Ishikawa (cell line): ENCODE results near the gene PLA2G2D.

Source experiments
- CEBPB ChIP-seq: IDR thresholded peaks from 2 replicates; pipeline ENCODE4 v1.6.1; 2012
- CREB1 ChIP-seq: IDR thresholded peaks from 2 replicates; pipeline ENCODE4 v1.6.1; 2012; ENCODE audit warnings: low read depth
- EGR1 ChIP-seq: IDR thresholded peaks from 2 replicates; pipeline ENCODE4 v1.6.1; 2012
- EP300 ChIP-seq: IDR thresholded peaks from 2 replicates; pipeline ENCODE4 v1.6.1; 2012; ENCODE audit warnings: borderline replicate concordance
- FOXM1 ChIP-seq: IDR thresholded peaks from 2 replicates; pipeline ENCODE4 v1.6.1; 2012; ENCODE audit warnings: low read depth, borderline replicate concordance
- MAX ChIP-seq: IDR thresholded peaks from 2 replicates; pipeline ENCODE4 v1.6.1; 2012
- NFIC ChIP-seq: IDR thresholded peaks from 2 replicates; pipeline ENCODE4 v1.6.1; 2012
- RAD21 ChIP-seq: IDR thresholded peaks from 2 replicates; pipeline ENCODE4 v1.6.1; 2012; ENCODE audit warnings: low read depth
- REST ChIP-seq: IDR thresholded peaks from 2 replicates; pipeline ENCODE4 v1.6.1; 2012; ENCODE audit warnings: low read depth, mild to moderate bottlenecking
- TAF1 ChIP-seq: IDR thresholded peaks from 2 replicates; pipeline ENCODE4 v1.6.1; 2012; ENCODE audit warnings: low read depth, mild to moderate bottlenecking
- YY1 ChIP-seq: IDR thresholded peaks from 2 replicates; pipeline ENCODE4 v1.6.1; 2012; ENCODE audit warnings: low read depth
- ZBTB7A ChIP-seq: IDR thresholded peaks from 2 replicates; pipeline ENCODE4 v1.6.1; 2012; ENCODE audit warnings: low read depth

- TF ChIP-seq REST (no peak), EGR1 (no peak), NFIC (no peak), EP300 (no peak), FOXM1 (no peak), YY1 (no peak), RAD21 (no peak), CREB1 (no peak), TAF1 (no peak), MAX (no peak), CEBPB (no peak), ZBTB7A (no peak)
Measured at GRCh38 chr1:20168564-20169491, 49.5 kb upstream of the PLA2G2D start.
